ENCODE results near the gene DOP1B.

The DOP1B gene

GRCh38 chr21:36190736-36191135 is 34.1 kb downstream of the DOP1B start:
- no peaks in the 10 kb centered on the region for H3K36me3 ChIP-seq (ENCODE audit: insufficient read depth, low read length)
- no peaks in the 10 kb centered on the region for H3K9me2 ChIP-seq (replicated peaks; ENCODE audit: low read depth, low read length)
- no peak overlapping the region for H3K9ac ChIP-seq (ENCODE audit: low read depth, low read length, poor library complexity, severe bottlenecking)
- no peaks in the 10 kb centered on the region for H3K4me1 ChIP-seq (ENCODE audit: insufficient read depth, low read length, poor library complexity, severe bottlenecking)
- H4K20me1 ChIP-seq (ENCODE audit: insufficient read depth, low read length, poor library complexity, severe bottlenecking) = no peaks in the 10 kb centered on the region
- no peak for TF ChIP-seq CTCF (conservative IDR thresholded peaks at IDR 0.05; ENCODE audit: low read length)
- no peak for TF ChIP-seq EZH2phosphoT487 (IDR thresholded peaks at IDR 0.05; ENCODE audit: borderline replicate concordance)
- H3K9me3 ChIP-seq (ENCODE audit: insufficient read depth, low read depth, low read length) = no peaks in the 10 kb centered on the region
- H3K4me3 ChIP-seq (ENCODE audit: low read length, poor library complexity, severe bottlenecking) = no peak overlapping the region
- no peaks in the 10 kb centered on the region for H3K79me2 ChIP-seq (ENCODE audit: insufficient read depth, low read length)
- no peak overlapping the region for H2AFZ ChIP-seq (ENCODE audit: low read length)
- H3F3A ChIP-seq (ENCODE audit: low read depth) = no peaks in the 10 kb centered on the region
- no peak overlapping the region for H3K4me2 ChIP-seq (ENCODE audit: low read depth, low read length, poor library complexity, severe bottlenecking)
- no peaks in the 10 kb centered on the region for H3K27me3 ChIP-seq (ENCODE audit: insufficient read depth, low read length, poor library complexity, severe bottlenecking)

- Histone ChIP-seq H3K4me3 (ENCODE audit: low read length, poor library complexity, severe bottlenecking) (no peak overlapping the region), H3K79me2 (ENCODE audit: insufficient read depth, low read length) (no peaks in the 10 kb centered on the region), H3K36me3 (ENCODE audit: insufficient read depth, low read length) (no peaks in the 10 kb centered on the region), H3K4me2 (ENCODE audit: low read depth, low read length, poor library complexity, severe bottlenecking) (no peak overlapping the region), H3K4me1 (ENCODE audit: insufficient read depth, low read length, poor library complexity, severe bottlenecking) (no peaks in the 10 kb centered on the region), H3K9me2 (replicated peaks; ENCODE audit: low read depth, low read length) (no peaks in the 10 kb centered on the region), H3F3A (ENCODE audit: low read depth) (no peaks in the 10 kb centered on the region), H3K9ac (ENCODE audit: low read depth, low read length, poor library complexity, severe bottlenecking) (no peak overlapping the region), H2AFZ (ENCODE audit: low read length) (no peak overlapping the region), H3K27me3 (ENCODE audit: insufficient read depth, low read length, poor library complexity, severe bottlenecking) (no peaks in the 10 kb centered on the region), H4K20me1 (ENCODE audit: insufficient read depth, low read length, poor library complexity, severe bottlenecking) (no peaks in the 10 kb centered on the region), H3K9me3 (ENCODE audit: insufficient read depth, low read depth, low read length) (no peaks in the 10 kb centered on the region)
- TF ChIP-seq CTCF (conservative IDR thresholded peaks at IDR 0.05; ENCODE audit: low read length) = no peak
- TF ChIP-seq EZH2phosphoT487 (IDR thresholded peaks at IDR 0.05; ENCODE audit: borderline replicate concordance) = no peak
Observed at GRCh38 chr21:36193200-36193599, 36.6 kb downstream of the DOP1B start.

GRCh38 chr21:36194024-36194423 is 37.4 kb downstream of the DOP1B start:
- Histone ChIP-seq H3K9me3 (ENCODE audit: insufficient read depth, low read depth, low read length) (no peaks in the 10 kb centered on the region), H3K4me3 (ENCODE audit: low read length, poor library complexity, severe bottlenecking) (no peak overlapping the region), H2AFZ (ENCODE audit: low read length) (no peak overlapping the region), H3F3A (ENCODE audit: low read depth) (no peaks in the 10 kb centered on the region), H3K9ac (ENCODE audit: low read depth, low read length, poor library complexity, severe bottlenecking) (no peak overlapping the region), H3K27me3 (ENCODE audit: insufficient read depth, low read length, poor library complexity, severe bottlenecking) (no peaks in the 10 kb centered on the region), H4K20me1 (ENCODE audit: insufficient read depth, low read length, poor library complexity, severe bottlenecking) (no peaks in the 10 kb centered on the region), H3K9me2 (replicated peaks; ENCODE audit: low read depth, low read length) (no peaks in the 10 kb centered on the region), H3K4me2 (ENCODE audit: low read depth, low read length, poor library complexity, severe bottlenecking) (no peak overlapping the region), H3K4me1 (ENCODE audit: insufficient read depth, low read length, poor library complexity, severe bottlenecking) (no peaks in the 10 kb centered on the region), H3K79me2 (ENCODE audit: insufficient read depth, low read length) (no peaks in the 10 kb centered on the region), H3K36me3 (ENCODE audit: insufficient read depth, low read length) (no peaks in the 10 kb centered on the region)
- no peak for TF ChIP-seq EZH2phosphoT487 (IDR thresholded peaks at IDR 0.05; ENCODE audit: borderline replicate concordance)
- no peak for TF ChIP-seq CTCF (conservative IDR thresholded peaks at IDR 0.05; ENCODE audit: low read length)

All from Loucy (cell line).